Glomerular visceral epithelial cell (primary cell): ENCODE measurements around the gene ZNF264.
"Not testable (repeated sequence)": the region's sequence is repeated elsewhere in the genome, so short reads cannot be mapped to it uniquely, and the experiment has no call there.

Experiments used
- DNase-seq: peaks from one replicate; pipeline ENCODE4 v3.0.0-alpha.2; 2016; ENCODE audit errors: extremely low spot score

Gene ZNF264

DNA sequence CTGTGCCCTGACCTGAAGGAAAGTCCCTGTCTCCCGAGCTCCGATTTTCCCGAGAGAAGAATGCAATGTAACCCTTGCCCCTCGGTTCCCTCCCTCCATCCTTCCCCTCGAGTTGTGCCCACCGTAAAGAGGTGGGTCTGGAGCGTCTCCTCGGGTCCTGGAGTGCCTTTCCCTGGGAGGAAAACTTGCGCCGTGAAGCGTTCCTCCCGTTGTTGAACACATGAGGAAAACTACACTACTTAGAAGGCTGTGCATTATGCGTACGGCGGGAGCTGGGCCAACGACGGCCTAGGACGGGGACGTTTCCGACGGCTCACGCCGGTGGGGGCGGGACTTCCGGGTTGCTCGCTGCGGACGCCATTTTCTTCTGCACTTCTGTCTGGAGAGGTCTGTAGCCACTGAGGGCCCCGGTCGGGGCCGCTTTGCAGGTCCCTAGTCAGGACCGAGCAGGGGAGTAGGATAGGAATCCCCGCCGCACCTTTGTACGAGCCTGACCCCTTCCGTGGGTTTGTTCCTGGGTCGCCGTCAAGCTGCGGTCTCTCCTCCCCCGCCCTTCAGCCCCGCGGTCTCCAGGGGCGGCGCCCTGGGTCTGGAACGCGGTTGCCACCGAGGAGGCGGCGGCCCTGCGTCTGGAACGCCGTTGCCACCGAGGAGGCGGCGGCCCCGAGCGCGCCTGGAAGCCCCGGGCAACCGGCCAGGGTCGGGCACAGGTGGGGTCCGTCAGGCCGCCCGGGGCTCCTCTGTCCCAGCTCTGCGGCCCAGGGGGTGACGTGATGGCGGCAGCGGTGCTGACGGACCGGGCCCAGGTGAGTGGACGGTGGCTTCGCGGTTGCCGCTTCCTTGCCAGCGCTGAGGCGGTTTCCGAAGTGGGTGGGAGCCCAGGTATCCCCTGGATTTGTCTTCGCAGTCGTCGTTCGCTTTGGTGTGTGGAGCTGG, at the start of gene ZNF264:
TSS of gene ZNF264 (plus strand) at position 360 of the 936 bp plus-strand sequence. CDS start at position 774, 414 bp downstream.
- DNase-seq, result peak; percentile 83

DNA sequence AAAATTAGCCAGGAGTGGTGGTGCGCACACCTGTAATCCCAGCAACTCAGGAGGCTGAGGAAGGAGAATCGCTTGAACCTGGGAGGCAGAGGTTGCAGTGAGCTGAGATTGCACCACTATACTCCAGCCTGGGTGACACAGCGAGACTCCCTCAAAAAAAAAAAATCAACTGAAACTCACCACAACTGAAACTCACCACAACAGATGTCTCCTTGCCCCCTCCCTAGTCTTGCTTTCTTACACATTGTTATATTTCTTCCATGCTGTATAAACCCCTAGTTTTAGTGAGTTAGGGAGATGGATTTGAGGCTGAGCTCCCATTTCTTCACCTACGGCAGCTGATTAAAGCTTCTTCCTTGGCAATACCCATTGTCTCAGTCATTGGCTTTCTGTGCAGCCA, 49.6 kb upstream of the ZNF264 start:
- DNase-seq, result no peak

DNA sequence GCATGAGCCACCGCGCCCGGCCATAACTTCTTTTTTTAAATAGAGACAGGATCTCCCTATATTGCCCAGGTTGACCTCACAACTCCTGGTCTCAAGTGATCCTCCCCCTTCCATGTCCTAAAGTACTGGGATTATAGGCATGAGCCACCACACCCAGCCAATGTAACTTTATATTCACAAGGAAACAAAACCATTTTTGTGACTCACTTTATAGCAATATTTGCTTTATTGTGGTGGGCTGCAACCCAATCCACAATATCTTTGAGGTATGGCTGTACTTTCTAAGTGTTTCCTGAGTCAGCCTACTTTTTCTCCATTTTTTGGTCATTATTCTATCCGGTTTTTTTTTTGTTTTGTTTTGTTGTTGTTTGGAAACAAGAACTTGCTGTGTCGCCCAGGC, 38.4 kb upstream of the ZNF264 start:
- no peak for DNase-seq

DNA sequence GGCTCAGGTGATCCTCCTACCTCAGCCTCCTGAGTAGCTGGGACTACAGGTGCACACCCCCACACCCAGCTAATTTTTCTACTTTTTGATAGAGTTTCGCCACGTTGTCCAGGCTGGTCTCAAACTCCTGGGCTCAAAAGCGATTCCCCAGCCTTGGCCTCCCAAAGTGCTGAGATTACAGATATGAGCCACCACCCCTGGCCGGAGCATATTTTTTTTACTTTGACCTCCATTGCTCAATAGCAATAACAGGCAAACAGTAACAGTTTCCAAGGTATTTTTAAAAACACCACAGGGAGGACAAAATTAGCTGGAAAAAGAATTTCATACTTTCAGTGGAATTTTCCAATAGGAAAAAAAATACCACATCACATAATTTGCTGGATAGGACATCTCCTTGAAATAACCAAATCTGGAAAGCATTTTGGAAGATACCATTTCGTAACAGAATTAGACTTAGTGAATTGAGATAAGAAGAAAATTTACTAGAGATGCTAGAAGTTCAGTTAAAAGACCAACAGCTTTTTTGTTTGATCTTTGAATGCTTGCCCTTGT, 29.2 kb upstream of the ZNF264 start:
- DNase-seq, result no peak

DNA sequence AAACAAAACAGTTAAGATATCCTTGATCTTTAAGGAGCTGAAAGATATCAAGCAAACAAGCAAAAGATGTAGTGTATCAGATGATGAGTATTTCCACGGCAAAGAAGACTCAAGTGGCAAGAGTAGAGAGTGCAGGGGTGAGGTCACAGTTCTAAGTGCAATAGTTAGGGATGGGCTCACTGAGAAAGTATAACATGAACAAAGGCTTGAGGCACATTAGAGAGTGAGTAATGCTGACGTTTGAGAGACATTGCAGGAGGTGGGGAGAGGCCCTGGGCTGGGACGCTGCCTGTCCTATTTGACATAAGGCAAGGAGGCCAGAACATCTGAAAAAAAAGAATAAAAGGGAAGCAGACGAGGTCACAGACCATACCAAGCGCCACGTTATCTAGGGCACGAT, 25.5 kb upstream of the ZNF264 start:
- no peak for DNase-seq

DNA sequence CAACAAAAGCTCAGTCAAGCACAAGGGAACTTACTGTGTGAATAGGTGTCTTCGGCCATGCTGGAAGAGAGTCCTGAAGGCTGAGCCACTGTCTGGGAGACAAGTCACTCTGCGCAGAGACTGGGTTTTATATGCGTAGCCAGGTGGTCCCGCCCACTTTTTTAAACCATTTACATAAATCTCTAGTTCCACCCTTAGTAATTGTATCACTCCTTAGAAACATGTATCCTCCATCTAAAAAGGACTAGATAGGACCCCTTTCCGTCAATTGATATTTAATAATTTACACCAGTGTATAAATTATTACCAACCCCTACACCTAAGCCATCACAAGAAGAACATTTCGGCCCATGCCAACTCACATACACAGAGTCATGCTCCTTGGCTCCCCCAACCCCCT, 23.9 kb upstream of the ZNF264 start, which contains the start of gene DUXA:
TSS of gene DUXA (minus strand) at position 101 of the 400 bp plus-strand sequence. CDS start at position 59, 42 bp downstream.
- DNase-seq, result no peak

DNA sequence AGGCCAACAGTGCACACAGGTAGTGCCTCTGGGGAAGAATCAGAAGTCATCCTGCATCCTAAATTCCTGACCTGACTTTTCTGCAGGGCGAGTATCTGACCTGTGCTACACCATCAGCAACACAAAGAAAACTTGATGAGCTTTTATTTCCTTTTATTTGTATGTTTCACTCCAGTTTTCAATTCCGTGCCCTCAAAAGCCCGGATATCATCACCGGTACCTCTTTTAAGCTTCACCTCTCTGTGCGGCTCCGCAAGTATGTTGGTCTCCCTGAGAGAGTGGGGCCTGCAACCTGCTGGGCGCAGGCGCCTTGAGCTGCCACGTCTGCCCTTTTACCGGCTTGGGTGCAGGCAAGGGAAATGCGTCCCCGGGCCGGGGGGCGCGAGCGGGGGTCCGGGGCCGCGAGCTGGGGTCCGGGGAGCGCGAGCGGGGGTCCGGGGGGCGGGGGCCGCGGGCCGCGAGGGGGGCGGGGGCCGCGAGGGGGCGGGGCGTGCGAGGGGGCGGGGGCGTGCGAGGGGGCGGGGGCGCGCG, 19.7 kb upstream of the ZNF264 start:
- no peak for DNase-seq

DNA sequence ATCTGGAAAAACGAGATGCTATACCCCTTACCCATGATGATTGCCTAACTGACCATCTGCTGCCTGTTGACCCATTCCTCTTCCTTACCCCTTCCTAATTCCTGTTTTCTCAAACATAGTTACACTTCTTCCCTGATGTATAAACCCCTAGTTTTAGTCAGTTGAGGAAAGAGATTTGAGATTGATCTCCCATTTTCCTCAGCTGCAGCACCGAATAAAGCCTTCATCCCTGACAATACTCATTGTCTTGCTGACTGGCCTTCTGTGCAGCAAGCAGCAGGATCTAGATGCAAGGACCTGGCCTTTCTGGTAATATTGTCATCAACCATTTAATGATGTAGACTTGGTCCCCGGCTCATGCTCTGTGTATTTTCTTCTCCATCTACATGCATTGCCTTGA, 999 bp upstream of the ZNF264 start:
- DNase-seq, result no peak

DNA sequence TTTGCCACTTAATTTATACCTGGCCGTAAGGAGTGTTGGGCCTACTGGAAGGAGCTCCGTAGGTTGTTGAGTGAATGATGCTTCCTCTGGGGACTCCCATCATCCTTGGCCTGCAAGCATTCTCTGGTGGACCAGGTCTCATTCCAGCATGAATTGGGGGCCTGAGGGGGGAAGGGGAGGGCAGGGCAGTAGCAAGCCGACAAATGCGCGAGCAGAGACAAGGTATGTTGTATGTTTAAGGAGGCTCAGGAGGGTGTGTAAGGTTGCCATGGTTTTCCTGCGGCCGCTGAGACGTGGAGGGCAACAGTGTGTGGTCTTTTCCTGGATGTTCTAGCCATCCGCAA, 749 bp downstream of the ZNF264 start:
- peak; percentile 33 for DNase-seq

DNA sequence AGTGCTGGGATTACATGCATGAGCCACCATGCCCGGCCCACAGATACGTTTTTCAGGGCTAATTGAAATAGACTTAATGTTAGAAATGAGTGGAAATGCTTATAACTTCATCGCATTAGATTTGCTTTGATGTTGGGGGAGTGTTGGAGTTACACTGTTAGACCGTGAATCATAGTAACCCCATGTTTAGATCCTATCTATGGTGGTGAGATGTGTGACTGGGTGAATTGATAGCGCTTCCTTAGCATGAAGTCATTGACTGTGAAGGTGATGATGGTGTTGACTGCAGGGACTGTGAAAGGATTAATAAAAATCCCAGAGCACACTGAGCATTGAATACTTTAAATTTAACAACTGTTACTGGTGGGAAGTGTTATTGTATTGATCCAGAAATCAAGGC, 1.7 kb downstream of the ZNF264 start:
- DNase-seq, result no peak

DNA sequence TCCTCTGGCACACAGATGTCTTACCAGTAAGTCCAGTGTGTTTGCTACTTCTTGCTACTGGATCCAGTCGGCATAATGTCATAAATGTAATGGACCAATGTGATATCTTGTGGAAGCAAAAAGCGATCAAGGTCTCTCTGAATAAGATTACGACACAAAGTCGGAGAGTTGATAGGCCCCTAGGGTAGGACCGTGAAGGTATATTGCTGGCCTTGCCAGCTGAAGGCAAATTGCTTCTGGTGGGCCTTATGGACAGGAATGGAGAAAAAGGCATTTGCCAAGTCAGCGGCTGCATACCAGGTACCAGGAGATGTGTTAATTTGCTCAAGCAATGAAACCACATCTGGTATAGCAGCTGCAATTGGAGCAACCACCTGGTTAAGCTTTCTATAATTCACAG, 6.6 kb downstream of the ZNF264 start:
- not testable (repeated sequence) for DNase-seq

DNA sequence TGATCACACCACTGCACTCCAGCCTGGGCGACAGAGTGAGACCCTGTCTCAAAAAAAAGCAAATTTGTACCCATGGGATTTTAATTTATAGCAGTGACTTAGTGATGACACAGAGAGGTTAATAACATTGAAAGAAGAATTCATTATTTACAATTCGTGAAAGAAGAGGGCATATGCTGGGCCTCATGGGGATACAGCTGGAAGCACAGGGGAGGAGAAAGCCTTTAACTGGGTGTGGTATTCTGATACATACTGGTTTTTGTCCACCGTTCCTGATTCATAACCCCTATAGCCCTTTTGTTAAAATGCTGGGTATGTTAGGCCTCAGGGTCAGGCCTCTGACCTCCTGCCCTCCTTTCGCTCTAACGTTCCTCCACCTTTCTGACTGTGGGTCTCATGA, 10.9 kb downstream of the ZNF264 start:
- DNase-seq, result no peak

DNA sequence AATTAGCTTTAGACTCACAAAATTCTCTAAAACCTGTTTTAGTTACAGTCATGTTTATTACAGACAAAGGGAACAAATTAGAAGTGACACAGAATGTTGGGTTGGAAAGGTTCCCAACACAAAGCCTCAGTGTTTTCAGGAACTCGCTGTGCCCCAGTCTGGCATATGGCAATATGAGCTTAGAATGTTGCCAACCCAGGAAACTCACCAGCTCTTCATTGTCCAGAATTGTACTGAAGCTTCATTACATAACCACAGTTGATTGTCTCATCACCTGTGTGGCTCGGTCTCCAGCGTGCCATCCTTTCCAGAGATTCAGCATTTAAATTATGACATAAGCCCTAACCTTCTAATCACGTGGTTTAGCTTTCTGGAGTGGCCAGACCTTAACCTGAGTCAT, 19.1 kb downstream of the ZNF264 start:
- DNase-seq, result no peak

DNA sequence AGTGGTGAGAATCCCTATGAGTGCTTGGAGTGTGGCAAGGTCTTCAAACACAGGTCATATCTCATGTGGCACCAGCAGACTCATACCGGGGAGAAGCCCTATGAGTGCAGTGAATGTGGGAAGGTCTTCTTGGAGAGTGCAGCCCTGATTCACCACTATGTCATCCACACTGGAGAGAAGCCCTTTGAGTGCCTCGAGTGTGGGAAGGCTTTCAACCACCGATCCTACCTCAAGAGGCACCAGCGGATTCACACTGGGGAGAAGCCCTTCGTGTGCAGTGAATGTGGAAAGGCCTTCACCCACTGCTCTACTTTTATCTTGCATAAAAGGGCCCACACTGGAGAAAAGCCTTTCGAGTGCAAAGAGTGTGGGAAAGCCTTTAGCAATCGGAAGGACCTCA, 20.8 kb downstream of the ZNF264 start:
- no peak for DNase-seq

DNA sequence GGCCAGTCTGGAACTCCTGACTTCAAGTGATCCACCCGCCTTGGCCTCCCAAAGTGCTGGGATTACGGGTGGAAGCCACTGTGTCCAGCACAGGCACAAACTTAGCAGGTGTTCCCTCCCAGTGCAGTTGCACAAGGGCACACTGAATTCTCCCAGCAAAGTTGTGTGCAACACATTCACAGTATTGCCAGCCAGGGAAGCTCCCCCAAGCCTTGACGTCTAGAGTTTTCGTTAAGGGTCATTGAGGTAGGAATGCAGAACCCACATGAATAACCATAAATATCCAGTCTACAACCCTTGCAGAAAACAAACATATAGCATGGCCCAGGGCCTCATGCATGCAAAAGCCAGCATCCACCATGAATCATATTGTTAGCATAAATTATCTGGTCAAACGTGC, 36.2 kb downstream of the ZNF264 start:
- DNase-seq, result no peak

DNA sequence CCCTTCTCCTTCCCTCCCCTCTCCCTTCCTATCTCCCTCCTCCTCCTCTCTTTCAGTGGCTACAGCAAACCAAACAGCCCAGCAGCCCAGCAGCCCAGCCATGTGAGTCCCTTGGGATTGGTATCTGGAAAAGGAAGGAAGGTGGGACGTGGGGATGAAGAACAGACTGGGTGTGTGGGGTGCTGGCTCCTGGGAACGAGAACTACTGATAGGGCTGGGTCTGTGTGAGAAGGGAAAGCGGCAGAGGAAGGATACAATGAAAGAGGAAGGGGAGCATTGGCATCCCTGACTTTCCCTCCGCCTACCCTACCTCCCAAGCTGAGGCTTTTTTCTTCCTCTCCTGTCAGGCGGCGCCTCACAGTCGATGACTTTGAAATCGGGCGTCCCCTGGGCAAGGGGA, 40.4 kb downstream of the ZNF264 start:
- no peak for DNase-seq

DNA sequence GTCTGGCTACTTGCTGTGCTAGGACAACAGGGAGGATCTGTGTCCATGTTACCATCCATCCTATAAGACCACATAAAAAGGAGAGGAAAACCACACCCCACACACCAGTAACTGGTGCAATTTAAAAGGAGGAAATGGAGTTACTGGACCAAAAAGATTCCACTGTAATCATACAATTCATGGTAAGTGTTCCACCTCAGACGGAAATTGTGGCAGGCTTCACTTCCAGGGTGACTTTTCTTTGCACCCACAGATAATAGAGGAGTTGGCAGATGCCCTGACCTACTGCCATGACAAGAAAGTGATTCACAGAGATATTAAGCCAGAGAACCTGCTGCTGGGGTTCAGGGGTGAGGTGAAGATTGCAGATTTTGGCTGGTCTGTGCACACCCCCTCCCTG, 41.9 kb downstream of the ZNF264 start:
- no peak for DNase-seq

DNA sequence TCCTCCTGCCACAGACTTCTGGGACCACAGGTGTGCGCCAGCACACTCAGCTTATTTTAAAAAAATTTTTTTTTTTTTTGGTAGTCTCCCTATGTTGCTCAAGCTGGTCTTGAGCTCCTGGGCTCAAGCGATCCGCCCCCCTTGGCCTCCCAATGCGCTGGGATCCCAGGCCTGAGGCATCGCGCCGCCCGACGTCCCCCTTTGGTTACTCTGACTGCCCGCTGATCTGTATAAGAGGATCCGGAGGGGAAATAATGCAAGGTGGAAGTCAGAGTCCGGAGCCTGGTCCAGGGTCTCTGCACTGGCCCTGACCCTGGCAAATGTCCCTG, 48.6 kb downstream of the ZNF264 start:
- DNase-seq, result no peak

DNA sequence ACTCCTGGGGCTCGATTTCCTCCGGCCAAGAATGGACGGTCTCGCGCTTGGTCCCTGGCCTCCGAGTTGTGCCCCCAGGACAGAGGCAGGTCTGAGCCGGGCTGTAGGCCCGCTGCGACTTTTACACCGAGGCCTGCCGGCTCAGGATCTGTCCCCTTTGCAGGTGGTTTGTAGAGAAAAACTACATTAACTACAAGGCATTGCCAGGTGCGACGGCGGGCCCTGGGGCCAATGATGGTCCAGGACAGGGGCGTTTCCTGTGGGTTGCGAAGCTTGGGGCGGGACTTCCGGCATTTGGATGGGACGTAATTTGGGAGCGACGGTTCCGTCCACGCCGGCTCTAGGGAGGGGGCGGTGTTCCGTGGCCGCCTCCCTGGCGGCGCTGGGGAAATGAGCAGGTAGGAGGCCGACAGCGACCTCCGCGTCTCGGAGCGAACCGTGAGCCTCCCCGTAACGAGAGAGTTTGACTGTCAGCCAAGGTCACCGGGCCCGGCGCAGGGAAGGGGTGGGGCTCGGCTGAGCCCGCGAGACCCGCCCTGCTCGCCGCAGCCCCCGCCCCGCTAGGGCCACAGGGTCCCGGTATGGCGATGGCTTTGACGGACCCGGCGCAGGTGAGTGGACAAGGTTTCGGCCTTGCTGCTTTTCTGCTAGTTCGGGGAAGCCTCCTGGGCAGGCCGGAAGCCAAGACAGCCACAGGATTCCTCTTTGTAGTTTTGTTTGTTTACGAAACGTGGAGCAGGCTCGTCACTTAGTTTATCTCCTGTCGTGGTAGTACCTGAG, 49.2 kb downstream of the ZNF264 start, which contains the start of gene ZNF805:
TSS of gene ZNF805 (plus strand) at position 322 of the 780 bp plus-strand sequence. CDS start at position 582, 260 bp downstream.
- DNase-seq, result peak; percentile 91

DNA sequence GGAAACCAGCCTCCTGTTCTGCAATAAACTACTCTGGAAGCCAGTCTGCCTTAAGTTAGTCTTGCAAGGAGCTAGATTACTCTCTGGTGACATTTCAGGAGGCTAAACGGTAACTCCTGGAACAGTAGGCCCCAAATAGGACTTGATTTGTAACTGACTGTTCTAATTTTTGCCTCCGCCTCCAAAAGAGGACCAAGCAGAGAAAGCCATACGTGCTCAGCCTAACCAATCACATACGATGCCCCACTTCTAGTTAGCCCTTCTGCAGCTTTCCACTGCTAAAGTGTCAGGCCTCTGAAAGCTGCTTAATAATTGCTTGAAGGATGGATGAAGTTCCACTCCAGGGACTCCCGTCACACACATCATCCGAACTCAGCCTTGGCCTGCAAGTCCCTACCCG, 49.9 kb downstream of the ZNF264 start:
- DNase-seq, result no peak

DNA sequence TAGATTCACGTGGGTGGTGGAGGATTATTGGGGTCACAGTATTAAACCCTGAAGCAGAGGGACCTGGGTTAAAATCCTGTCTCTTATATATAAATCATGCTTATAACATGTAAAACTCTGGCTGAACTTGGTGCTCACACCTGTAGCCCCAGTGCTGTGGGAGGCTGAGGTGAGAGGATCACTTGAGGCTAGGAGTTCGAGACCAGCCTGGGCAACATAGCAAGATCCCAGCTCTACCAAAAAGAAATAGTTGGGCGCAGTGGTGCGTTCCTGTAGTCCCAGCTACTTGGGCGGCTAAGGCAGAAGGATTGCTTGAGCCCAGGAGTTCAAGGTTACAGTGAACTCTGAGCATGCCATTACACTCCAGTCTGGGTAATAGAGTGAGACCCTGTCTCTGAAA, 51.5 kb downstream of the ZNF264 start:
- no peak for DNase-seq

DNA sequence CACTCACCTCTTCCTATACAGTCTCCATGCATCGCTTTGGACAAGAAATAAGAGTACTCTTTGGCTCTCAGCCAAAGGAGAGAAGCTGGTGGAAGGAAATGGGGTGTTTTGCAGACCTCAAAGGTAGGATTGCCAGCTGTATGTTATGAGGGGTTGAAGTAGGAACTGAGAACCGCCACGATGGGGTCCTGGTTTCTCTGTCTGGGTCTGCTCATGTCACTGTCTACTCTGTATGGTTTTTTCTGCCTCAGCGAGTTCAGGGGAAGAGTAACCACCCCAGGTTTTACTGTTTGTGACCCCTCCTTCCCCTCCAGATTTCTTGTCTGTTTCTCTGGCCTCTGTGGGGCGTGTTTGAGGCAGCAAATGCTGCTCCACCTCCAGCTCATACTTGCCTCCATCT, 53.2 kb downstream of the ZNF264 start:
- no peak for DNase-seq
